ENCODE results near the gene BICC1.

The BICC1 gene

GRCh38 chr10:58796242-58796641 lies 283.6 kb downstream of the BICC1 start:
- FAIRE-seq: no peak

DNA sequence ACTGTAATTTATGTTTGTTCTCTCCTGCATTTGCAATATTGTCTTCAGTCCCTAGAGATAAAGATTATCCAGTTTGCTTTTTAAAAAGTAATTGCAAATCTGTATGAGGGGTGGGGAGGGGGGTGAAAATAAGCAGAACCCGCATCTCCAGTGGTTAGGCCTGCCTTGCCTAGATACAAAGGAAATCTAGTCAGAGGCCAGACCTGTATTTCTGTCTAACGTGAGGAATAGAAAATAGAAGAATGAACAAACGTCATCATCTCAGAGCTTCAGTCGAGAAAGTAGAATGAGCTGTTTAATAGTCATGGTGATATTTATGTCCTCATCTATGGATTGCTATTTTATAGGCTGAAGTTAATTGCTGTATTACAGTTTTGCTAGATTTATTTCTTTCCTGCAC lies 284.2 kb downstream of the BICC1 start:
- no peak for FAIRE-seq

DNA sequence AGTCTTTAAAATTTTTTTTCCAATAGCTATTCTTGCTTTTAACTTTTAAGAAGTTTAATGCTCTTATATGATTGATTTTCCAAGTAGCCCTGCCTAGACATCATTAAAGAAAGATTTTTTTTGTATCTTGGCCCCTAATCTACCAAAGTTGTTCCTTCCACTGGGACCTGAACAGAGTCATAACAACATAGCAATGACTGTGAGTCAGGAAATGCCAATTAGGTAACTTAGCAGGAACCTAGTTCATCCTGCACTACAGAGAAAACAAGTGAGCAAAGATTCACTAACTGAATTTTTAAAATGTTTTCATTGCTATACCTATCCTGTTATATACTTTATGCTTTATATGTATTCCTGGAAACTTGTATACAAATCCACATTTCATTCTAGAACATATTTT lies 284.7 kb downstream of the BICC1 start:
- FAIRE-seq: no peak

GRCh38 chr10:58802047-58802446 lies 289.4 kb downstream of the BICC1 start:
- FAIRE-seq: no peak

GRCh38 chr10:58806323-58806722 lies 293.7 kb downstream of the BICC1 start:
- no peak for FAIRE-seq

DNA sequence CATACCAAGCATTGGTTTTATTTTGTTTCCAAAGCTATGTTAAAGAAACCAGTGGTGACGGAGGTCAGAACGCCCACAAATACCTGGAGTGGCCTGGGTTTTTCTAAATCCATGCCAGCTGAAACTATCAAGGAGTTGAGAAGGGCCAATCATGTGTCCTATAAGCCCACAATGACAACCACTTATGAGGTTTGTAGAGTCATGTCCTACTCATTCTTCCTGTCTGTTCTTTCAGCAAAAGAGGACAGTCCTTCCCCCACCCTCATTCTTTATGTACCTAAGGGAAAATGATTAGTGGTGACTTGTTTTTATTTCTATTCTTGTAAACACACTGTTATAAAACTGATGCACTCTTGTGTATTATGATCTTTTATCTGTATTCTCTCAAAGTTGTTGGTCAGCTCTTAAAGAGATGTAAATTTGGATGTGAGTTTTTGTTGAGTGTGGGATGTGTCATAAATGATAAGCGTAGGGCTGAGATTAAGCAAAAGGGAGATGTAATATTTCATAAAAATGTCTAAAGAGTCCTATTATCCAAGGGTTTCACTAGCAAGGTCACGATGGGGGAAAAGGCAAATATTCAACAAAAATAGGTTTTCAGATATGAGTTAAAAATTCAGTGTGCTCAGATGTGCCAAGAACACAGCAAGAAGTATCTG lies 294.4 kb downstream of the BICC1 start:
- FAIRE-seq: no peak

- no peak for FAIRE-seq
Measured at GRCh38 chr10:58807629-58808022, 295.0 kb downstream of the BICC1 start.

DNA sequence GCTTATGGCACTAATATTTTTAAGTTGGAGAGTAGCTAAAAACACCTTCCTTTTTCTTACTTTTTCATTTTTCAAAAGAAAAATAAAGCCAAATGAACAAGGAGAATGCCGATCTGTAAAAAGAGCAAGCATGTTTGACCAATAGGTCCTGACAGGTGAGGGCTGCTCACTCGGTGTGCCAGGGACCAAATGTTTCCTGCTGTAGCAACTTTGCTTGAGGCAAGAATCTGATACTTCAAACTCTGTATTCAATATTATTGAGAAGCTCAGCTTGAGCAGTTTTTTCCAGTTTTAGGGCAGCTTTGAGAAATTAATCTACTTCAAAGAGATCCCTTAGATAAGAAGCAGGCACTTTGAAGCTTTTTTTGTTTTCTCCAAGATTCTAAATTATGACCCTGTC lies 298.1 kb downstream of the BICC1 start:
- FAIRE-seq: no peak

DNA sequence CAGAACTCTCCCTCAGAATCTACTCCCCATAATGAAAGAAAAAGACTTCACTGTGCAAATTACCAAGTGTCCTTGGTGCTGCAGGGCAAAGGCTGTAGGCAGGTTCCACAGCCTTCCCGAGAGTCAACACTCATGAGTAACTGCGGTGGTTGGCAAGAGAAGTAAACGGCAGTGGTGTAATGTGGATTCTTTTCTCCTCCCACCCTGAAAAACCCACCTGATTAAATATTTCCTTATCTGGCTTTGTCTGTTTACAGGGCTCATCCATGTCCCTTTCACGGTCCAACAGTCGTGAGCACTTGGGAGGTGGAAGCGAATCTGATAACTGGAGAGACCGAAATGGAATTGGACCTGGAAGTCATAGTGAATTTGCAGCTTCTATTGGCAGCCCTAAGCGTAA lies 300.9 kb downstream of the BICC1 start:
- no peak for FAIRE-seq

GRCh38 chr10:58817201-58817846 lies 304.7 kb downstream of the BICC1 start:
- FAIRE-seq: no peak

GRCh38 chr10:58818900-58819299 lies 306.2 kb downstream of the BICC1 start:
- FAIRE-seq: no peak

DNA sequence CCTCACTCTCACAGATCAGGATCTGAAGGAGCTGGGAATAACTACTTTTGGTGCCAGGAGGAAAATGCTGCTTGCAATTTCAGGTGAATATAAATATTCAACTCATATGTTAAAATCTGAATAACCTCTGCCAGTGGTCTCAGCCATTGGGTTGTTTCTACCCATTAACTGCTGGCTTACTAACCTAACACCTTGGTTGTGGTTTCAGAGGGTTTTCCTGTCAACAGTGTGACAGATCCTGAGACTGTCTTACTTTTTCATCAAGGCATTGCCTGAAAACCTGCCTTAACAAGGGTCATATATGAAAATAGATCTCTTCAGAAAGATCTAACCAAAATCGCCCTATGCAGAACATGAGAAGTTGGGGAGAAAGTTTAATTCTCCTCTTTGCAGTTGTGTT lies 307.7 kb downstream of the BICC1 start:
- no peak for FAIRE-seq

- no peak for FAIRE-seq
Measured at GRCh38 chr10:58820861-58821751, 308.4 kb downstream of the BICC1 start.

- FAIRE-seq: no peak
Measured at GRCh38 chr10:58821752-58822056, 309.0 kb downstream of the BICC1 start.

DNA sequence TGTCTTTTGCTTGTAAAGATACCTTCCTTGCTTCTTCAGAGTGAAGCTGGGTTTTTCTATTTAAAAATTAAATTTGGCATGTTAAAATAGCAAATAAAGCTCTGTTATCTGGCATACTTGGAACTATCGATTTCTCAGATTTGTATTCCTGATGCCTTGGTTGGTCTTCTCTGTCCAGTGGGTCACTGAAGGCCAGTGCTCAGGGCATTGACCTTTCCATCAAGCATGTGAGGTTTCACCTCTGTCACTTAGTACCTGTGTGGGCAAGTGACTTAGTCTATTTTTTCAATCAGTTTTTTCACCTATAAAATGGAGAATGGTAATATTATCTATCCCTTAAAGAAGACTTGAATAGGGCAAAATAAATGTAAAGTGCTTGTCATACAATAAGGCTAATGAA lies 311.3 kb downstream of the BICC1 start:
- FAIRE-seq: no peak

GRCh38 chr10:58824396-58824795 lies 311.7 kb downstream of the BICC1 start:
- no peak for FAIRE-seq

- FAIRE-seq: no peak
Measured at GRCh38 chr10:58826694-58827093, 314.0 kb downstream of the BICC1 start.

GRCh38 chr10:58827381-58827780 lies 314.7 kb downstream of the BICC1 start:
- no peak for FAIRE-seq

GRCh38 chr10:58829839-58830238 lies 317.2 kb downstream of the BICC1 start:
- FAIRE-seq: no peak

- no peak for FAIRE-seq
Measured at GRCh38 chr10:58830697-58831096, 318.0 kb downstream of the BICC1 start.

- no peak for FAIRE-seq
Measured at GRCh38 chr10:58833771-58834561, 321.3 kb downstream of the BICC1 start.

DNA sequence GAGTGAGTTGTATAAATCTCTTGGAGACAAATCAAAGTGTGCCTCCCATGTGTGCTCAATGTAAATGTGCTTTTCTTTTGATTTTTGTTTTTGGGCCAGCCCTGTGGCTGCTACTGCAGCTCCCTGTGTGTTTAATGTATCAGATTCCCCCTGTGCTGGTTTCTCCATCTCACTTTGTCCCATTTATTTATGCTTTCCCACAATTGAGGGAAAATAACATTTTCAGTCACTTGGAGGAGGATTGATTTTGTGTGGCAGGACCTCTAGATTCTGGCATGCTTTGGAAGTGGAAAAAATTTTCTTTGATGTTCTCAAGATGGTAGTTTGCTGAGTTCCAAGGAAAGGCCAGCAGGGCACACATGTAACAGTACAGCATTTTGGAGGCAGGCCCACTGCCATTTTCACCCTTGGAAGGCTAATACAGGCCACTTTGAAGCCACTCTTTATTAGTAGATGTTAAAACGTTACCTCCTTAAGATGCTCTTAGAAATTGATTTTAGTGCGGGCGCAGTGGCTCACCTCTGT lies 323.6 kb downstream of the BICC1 start:
- FAIRE-seq: no peak

Measured in colon (tissue), 2 donors.